ENCODE data around the gene SIRT6. TPM values are rescaled to one million over a fixed set of nuclear protein-coding genes. Genes with fewer than 3 reads are reported as not detected.

SIRT6 gene
- total and polyA plus RNA-seq, 4 experiments from 2014 or later = 0.19 to 27.0 (median 15.9) TPM

DNA sequence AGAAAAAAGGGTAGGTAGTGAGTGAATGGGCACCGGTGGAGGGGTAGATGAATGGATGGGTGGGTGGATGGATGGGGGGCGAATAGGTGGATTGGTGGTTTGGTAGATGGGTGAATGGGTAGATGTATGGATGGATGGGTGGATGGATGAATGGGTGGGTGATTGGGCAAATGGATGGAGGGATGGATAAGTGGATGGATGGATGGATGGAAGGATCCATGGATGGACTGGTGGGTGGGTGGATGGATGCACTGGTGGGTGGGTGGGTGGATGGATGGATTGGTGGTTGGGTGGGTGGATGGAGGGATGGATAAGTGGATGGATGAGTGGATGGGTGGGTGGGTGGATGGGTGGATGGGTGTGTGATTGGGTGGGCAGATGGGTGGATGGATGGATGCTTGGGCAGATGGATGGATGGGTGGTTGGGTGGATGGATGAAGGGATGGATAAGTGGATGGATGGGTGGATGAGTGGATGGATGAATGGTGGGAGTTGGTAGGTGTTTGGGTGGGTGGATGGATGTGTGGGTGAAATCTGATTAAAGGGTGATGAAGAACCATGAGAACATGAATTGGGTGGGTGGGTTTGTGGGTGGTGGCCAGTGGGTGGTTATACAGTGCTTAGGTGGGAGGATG is 2.5 kb upstream of the SIRT6 start:
- no peak for DNase-seq
- peak overlapping the region in 4 of 7 donors; percentile 9 to 73 (median 52) for H3K27ac Mint-ChIP-seq
- peak overlapping the region in 3 of 8 donors; percentile 45 to 69 (median 59) for H3K4me3 Mint-ChIP-seq
- peaks cover 0 to 3% of the 10 kb centered on the region in 2 donors for H3K27me3 Mint-ChIP-seq
- H3K36me3 Mint-ChIP-seq = peaks cover 0 to 11% of the 10 kb centered on the region in 2 donors
- POLR2A ChIA-PET (ENCODE audit: partially characterized antibody) = no interaction called here
- peaks cover 25 to 34% (median 26%) of the 10 kb centered on the region in 4 donors for H3K4me1 Mint-ChIP-seq
- Histone ChIP-seq H3K27ac (ENCODE audit: low read depth, low read length) (no peak overlapping the region), H3K36me3 (ENCODE audit: insufficient read depth, low read length) (peaks cover under 1% of the 10 kb centered on the region), H3K9me3 (ENCODE audit: control insufficient read depth in 1 of 2, low read length in 2 of 2) (no peaks in the 10 kb centered on the region), H3K4me1 (ENCODE audit: insufficient read depth, low read length) (peaks cover 27% of the 10 kb centered on the region), H3K4me3 (ENCODE audit: low read length in 2 of 2) (no peak overlapping the region), H3K27me3 (ENCODE audit: insufficient read depth, low read length) (no peaks in the 10 kb centered on the region)
- CTCF ChIA-PET (ENCODE audit: partially characterized antibody) = no interaction called here
- peaks cover 0 to 6% (median 0%) of the 10 kb centered on the region in 8 donors for H3K9me3 Mint-ChIP-seq
- intact Hi-C loops (cut with micrococcal nuclease) = loop anchor here (5.0 to 10.0 kb wide), 5 partner anchors 80 to 537 kb away; partner anchors contain the start of genes DPP9, MPND, TNFAIP8L1 and ZBTB7A

DNA sequence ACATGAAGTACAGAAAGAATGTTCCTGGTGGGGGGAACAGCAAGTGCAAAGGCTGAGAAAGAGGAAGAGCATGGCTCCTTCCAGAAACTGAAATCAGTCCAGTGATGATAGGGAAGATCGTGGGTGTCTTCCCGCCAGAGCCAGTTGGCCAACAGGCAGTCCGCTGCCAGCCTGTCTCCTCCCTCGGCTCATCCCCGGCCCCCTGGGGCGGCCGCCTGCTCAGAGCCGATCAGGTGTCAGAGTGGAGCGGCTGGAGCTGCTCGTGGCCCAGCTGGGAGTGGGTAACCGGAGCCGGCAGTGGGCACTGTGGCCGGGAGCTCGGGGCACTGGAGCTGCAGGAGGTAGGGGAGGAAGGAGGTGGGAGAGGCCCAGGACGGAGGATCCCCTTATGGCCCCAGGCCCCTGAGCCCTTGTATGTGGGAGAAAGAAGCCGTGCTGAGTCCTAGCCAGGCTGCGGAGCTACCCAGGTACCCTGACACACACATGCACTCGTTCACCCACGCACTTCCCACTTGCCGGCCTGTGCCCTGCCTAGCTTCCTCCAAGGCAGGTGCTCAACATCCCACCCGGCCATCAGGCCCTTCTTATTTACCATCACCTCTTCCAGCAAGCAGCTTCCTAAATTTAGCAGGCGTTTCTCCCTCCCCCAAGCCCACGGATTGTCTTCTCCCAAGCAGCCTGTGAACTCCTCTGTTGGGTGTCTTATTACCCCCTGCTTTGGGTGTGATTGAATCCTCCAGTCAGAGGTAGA is 1.8 kb upstream of the SIRT6 start:
- Mint-ChIP-seq H3K4me3 (peak overlapping the region in 7 of 8 donors; percentile 46 to 80 (median 69)), H3K27me3 (peaks cover 0 to 3% of the 10 kb centered on the region in 2 donors), H3K4me1 (peaks cover 30 to 41% (median 32%) of the 10 kb centered on the region in 4 donors), H3K27ac (peak overlapping the region in 5 of 7 donors; percentile 8 to 65 (median 32)), H3K36me3 (peaks cover 5 to 15% of the 10 kb centered on the region in 2 donors), H3K9me3 (peaks cover 0 to 6% (median 0%) of the 10 kb centered on the region in 8 donors)
- no peak overlapping the region for H3K4me3 ChIP-seq (ENCODE audit: low read length in 2 of 2)
- peaks cover 27% of the 10 kb centered on the region for H3K4me1 ChIP-seq (ENCODE audit: insufficient read depth, low read length)
- CTCF ChIA-PET (ENCODE audit: partially characterized antibody) = no interaction called here
- no peaks in the 10 kb centered on the region for H3K9me3 ChIP-seq (ENCODE audit: control insufficient read depth in 1 of 2, low read length in 2 of 2)
- peaks cover 5% of the 10 kb centered on the region for H3K36me3 ChIP-seq (ENCODE audit: insufficient read depth, low read length)
- DNase-seq = no peak
- no peak overlapping the region for H3K27ac ChIP-seq (ENCODE audit: low read depth, low read length)
- intact Hi-C loops (cut with micrococcal nuclease) = loop anchor here (5.0 to 10.0 kb wide), 5 partner anchors 79 to 538 kb away; partner anchors contain the start of genes DPP9, MPND, TNFAIP8L1 and ZBTB7A
- POLR2A ChIA-PET (ENCODE audit: partially characterized antibody) = interaction anchor here (1.2 to 1.7 kb wide), 3 partner anchors 63 to 199 kb away, joined by 3 to 4 read pairs (median 4); partner anchors contain the start of genes EEF2 and YJU2
- H3K27me3 ChIP-seq (ENCODE audit: insufficient read depth, low read length) = no peaks in the 10 kb centered on the region

DNA sequence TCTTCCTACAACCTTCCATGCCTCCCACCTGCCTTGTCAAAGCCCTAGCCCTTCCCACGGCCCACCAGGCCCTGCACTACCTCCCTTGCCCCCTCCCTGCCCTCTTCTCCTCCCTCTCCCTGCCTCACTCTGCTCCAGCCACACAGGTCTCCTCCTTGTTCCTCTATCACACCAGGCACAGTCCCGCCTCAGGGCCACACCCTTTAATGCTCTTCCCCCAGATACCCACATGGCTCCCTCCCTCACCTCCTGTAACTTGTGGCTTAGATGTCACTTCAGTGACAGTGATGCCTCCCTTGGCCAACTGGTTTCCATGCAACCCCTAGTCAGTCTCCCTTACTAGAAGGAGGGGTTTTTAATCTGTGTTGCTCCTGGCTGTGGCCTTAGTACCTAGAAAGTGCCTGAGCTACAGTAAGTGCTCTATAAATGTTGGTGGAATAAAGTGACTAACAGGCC is 1.3 kb downstream of the SIRT6 start:
- ChIA-PET POLR2A (ENCODE audit: partially characterized antibody) (interaction anchor here (1.0 to 1.2 kb wide), 2 partner anchors 66 to 197 kb away, joined by 3 to 4 read pairs; partner anchors contain the start of gene YJU2), CTCF (ENCODE audit: partially characterized antibody) (no interaction called here)
- intact Hi-C loops (cut with micrococcal nuclease) = loop anchor here (5.0 to 10.0 kb wide), 5 partner anchors 76 to 541 kb away; partner anchors contain the start of genes DPP9, MPND, TNFAIP8L1 and ZBTB7A
- peaks cover 26 to 41% (median 30%) of the 10 kb centered on the region in 4 donors for H3K4me1 Mint-ChIP-seq
- Histone ChIP-seq H3K4me3 (ENCODE audit: low read length in 2 of 2) (no peak overlapping the region), H3K9me3 (ENCODE audit: control insufficient read depth in 1 of 2, low read length in 2 of 2) (no peaks in the 10 kb centered on the region), H3K27me3 (ENCODE audit: insufficient read depth, low read length) (no peaks in the 10 kb centered on the region), H3K4me1 (ENCODE audit: insufficient read depth, low read length) (peaks cover 27% of the 10 kb centered on the region), H3K36me3 (ENCODE audit: insufficient read depth, low read length) (peaks cover 5% of the 10 kb centered on the region), H3K27ac (ENCODE audit: low read depth, low read length) (peak overlapping the region; percentile 15)
- H3K36me3 Mint-ChIP-seq = peaks cover 10 to 23% of the 10 kb centered on the region in 2 donors
- peak overlapping the region; percentile 50 to 100 (median 77) for H3K27ac Mint-ChIP-seq
- peaks cover 0 to 3% of the 10 kb centered on the region in 2 donors for H3K27me3 Mint-ChIP-seq
- H3K9me3 Mint-ChIP-seq = peaks cover 0 to 6% (median 0%) of the 10 kb centered on the region in 8 donors
- DNase-seq = no peak
- H3K4me3 Mint-ChIP-seq = peak overlapping the region; percentile 57 to 96 (median 72)

DNA sequence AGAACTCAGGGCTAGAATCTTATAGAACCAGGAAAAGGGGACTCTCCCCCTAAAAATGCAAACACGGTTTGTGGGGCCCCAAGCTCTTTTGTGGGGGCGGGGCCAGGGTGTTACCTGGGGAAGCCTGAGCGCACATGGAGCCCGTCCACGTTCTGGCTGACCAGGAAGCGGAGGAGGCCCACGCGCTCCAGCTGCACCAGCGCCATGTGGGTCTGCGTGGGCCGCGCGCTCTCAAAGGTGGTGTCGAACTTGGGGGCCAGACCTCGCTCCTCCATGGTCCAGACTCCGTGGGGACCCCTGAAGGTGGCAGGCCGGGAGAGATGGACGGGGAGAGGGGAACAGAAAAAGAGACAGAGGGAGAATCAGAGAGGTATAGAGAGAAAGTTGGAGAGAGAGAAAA is 3.4 kb downstream of the SIRT6 start:
- POLR2A ChIA-PET (ENCODE audit: partially characterized antibody) = no interaction called here
- peaks cover 0 to 3% of the 10 kb centered on the region in 2 donors for H3K27me3 Mint-ChIP-seq
- peak overlapping the region in 2 of 7 donors; percentile 58 to 92 for H3K27ac Mint-ChIP-seq
- no peak for DNase-seq
- no peak overlapping the region for H3K27ac ChIP-seq (ENCODE audit: low read depth, low read length)
- intact Hi-C loops (cut with micrococcal nuclease) = no loop called here
- peaks cover 26 to 41% (median 30%) of the 10 kb centered on the region in 4 donors for H3K4me1 Mint-ChIP-seq
- peaks cover 5% of the 10 kb centered on the region for H3K36me3 ChIP-seq (ENCODE audit: insufficient read depth, low read length)
- H3K4me3 Mint-ChIP-seq = no peak overlapping the region
- no peaks in the 10 kb centered on the region for H3K27me3 ChIP-seq (ENCODE audit: insufficient read depth, low read length)
- CTCF ChIA-PET (ENCODE audit: partially characterized antibody) = interaction anchor here (1.1 to 1.2 kb wide), 2 partner anchors 39 to 191 kb away, joined by 3 to 4 read pairs; no protein-coding TSS in a partner anchor
- no peak overlapping the region for H3K4me3 ChIP-seq (ENCODE audit: low read length in 2 of 2)
- H3K36me3 Mint-ChIP-seq = peaks cover 10 to 27% of the 10 kb centered on the region in 2 donors
- H3K4me1 ChIP-seq (ENCODE audit: insufficient read depth, low read length) = peaks cover 27% of the 10 kb centered on the region
- H3K9me3 Mint-ChIP-seq = peaks cover 0 to 6% (median 0%) of the 10 kb centered on the region in 8 donors
- H3K9me3 ChIP-seq (ENCODE audit: control insufficient read depth in 1 of 2, low read length in 2 of 2) = no peaks in the 10 kb centered on the region

DNA sequence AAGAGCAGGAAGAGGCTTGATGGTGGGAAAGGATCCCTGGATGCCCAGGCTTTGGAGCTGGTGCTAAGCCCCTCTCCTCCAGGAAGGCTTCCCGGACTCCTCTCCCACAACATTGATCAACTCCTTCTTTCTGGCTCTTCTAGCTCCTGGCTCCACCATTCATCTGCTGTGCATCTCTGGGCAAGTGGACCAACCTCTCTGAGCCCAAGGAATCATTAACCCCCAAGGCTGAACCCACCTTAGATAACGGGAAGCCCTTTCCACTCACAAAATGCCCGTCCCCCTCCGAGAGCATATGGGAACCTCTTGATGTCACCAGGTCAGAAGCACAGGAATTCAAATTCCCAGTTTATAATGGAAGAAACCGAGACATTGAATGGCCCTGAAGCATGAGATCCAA is 5.2 kb downstream of the SIRT6 start:
- H3K4me1 Mint-ChIP-seq = peaks cover 18 to 38% (median 24%) of the 10 kb centered on the region in 4 donors
- intact Hi-C loops (cut with micrococcal nuclease) = no loop called here
- CTCF ChIA-PET (ENCODE audit: partially characterized antibody) = interaction anchor here (1.0 kb wide), 1 partner anchor 66 kb away, joined by 3 read pairs; no protein-coding TSS in a partner anchor
- Histone ChIP-seq H3K4me1 (ENCODE audit: insufficient read depth, low read length) (peaks cover 21% of the 10 kb centered on the region), H3K27ac (ENCODE audit: low read depth, low read length) (no peak overlapping the region), H3K9me3 (ENCODE audit: control insufficient read depth in 1 of 2, low read length in 2 of 2) (no peaks in the 10 kb centered on the region), H3K4me3 (ENCODE audit: low read length in 2 of 2) (no peak overlapping the region), H3K27me3 (ENCODE audit: insufficient read depth, low read length) (no peaks in the 10 kb centered on the region), H3K36me3 (ENCODE audit: insufficient read depth, low read length) (peaks cover 5% of the 10 kb centered on the region)
- no peak for DNase-seq
- peaks cover 0 to under 1% of the 10 kb centered on the region in 2 donors for H3K27me3 Mint-ChIP-seq
- peaks cover 10 to 24% of the 10 kb centered on the region in 2 donors for H3K36me3 Mint-ChIP-seq
- H3K9me3 Mint-ChIP-seq = peaks cover 0 to 2% (median 0%) of the 10 kb centered on the region in 8 donors
- POLR2A ChIA-PET (ENCODE audit: partially characterized antibody) = no interaction called here
- H3K27ac Mint-ChIP-seq = peak overlapping the region in 2 of 7 donors; percentile 18 to 70
- H3K4me3 Mint-ChIP-seq = no peak overlapping the region

DNA sequence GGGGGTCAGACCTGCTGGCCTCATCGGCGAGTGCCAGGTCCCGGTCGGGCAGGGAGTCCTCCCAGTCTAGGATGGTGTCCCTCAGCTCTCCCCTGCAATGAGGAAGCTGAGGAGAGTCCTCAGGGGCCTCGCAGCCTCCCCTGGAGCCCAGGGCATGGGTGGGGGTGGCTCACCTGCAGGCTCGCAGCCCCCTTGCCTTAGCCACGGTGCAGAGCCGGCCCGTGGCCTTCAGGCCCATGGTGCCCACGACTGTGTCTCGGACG is 6.8 kb downstream of the SIRT6 start:
- Mint-ChIP-seq H3K9me3 (peaks cover 0 to 2% (median 0%) of the 10 kb centered on the region in 8 donors), H3K4me3 (no peak overlapping the region), H3K4me1 (peaks cover 10 to 25% (median 14%) of the 10 kb centered on the region in 4 donors), H3K27ac (no peak overlapping the region), H3K36me3 (peaks cover 10 to 22% of the 10 kb centered on the region in 2 donors), H3K27me3 (peaks cover 0 to 3% of the 10 kb centered on the region in 2 donors)
- Histone ChIP-seq H3K9me3 (ENCODE audit: control insufficient read depth in 1 of 2, low read length in 2 of 2) (no peaks in the 10 kb centered on the region), H3K27me3 (ENCODE audit: insufficient read depth, low read length) (no peaks in the 10 kb centered on the region), H3K36me3 (ENCODE audit: insufficient read depth, low read length) (peaks cover 5% of the 10 kb centered on the region), H3K27ac (ENCODE audit: low read depth, low read length) (no peak overlapping the region), H3K4me3 (ENCODE audit: low read length in 2 of 2) (no peak overlapping the region), H3K4me1 (ENCODE audit: insufficient read depth, low read length) (peaks cover 5% of the 10 kb centered on the region)
- ChIA-PET POLR2A (ENCODE audit: partially characterized antibody) (no interaction called here), CTCF (ENCODE audit: partially characterized antibody) (no interaction called here)
- intact Hi-C loops (cut with micrococcal nuclease) = no loop called here
- no peak for DNase-seq
